Right hindlimb (tissue), 1 donor: ENCODE measurements around the gene EFNB1.
"Not testable (repeated sequence)": the region's sequence is repeated elsewhere in the genome, so short reads cannot be mapped to it uniquely, and the experiment has no call there.

Source experiments
- DNase-seq: peaks from one replicate; pipeline ENCODE4 v3.0.0-alpha.2; 2018

Gene EFNB1

DNA sequence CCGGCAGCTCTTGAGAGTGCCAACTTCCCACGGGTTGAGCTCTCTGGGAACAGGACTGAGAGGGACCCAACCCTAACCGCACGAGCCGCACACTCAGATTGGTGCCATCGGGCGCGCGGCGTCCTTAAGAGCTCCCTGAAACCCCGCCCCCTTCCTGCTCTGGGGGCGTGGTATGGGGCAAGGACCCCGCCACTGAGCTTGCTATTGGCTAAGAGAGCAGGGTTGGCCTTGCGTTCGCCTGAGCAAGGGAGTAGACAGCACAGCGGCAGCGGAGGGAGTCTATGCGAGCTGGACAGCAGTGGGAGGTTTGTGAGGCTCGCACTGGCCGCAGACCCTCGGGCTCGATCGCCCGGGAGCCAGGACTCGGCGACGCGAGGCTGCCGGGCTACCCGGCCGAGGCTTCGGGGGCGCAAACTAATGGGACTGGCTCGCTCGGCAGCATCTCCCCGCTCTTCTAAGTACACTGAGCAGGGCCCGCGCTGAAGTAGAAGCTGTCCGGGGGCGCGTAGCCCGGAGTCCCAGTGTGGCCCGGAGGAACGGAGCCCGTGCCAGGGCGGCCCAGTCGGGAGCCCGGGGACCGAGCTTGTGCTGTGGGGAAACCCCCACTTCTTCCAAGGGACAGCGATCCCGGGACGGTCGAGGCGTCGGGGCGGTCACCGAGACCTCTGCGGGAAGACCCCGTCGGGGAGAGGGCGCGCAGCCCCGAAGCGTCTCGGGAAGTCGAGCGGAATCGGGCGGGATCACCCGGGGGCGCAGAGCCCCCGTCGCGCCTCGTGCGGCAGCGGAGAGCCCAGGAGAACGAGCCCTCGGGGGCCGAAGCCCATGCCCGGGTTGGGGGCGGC is at the start of gene EFNB1:
TSS of gene EFNB1 (plus strand) at position 282 of the 842 bp plus-strand sequence. CDS start 756 bp downstream, outside the sequence.
- DNase-seq, result peak; percentile 95

DNA sequence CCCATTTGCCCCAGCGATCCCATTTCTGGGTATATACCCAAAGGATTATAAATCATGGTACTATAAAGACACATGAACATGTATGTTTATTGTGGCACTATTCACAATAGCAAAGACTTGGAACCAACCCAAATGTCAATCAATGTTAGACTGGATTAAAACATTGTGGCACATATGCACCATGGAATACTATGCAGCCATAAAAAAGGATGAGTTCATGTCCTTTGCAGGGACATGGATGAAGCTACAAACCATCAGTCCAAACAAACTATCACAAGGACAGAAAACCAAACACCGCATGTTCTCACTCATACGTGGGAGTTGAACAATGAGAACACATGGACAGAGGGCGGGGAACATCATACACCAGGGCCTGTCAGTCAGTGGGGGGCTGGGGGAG is 47.5 kb upstream of the EFNB1 start:
- DNase-seq, result not testable (repeated sequence)

DNA sequence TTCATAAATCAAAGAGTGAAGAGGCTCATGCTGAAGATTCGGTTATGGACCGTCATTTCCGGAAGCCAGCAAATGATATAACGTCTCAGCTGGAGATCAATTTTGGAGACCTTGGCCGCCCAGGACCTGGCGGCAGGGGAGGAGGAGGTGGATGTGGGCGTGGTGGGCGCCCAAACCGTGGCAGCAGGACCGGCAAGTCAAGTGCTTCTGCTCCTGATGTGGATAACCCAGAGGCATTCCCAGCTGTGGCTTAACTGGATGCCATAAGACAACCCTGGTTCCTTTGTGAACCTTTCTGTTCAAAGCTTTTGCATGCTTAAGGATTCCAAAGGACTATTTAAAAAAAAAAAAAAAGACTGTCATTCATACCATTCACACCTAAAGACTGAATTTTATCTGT is 44.0 kb upstream of the EFNB1 start:
- DNase-seq, result no peak

DNA sequence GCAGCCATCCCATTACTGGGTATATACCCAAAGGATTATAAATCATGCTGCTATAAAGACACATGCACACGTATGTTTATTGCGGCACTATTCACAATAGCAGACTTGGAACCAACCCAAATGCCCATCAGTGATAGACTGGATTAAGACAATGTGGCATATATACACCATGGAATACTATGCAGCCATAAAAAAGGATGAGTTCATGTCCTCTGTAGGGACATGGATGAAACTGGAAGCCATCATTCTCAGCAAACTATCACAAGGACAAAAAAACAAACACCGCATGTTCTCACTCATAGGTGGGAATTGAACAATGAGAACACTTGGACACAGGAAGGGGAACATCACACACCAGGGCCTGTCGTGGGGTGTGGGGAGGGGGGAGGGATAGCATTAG is 42.2 kb upstream of the EFNB1 start:
- DNase-seq, result not testable (repeated sequence)

DNA sequence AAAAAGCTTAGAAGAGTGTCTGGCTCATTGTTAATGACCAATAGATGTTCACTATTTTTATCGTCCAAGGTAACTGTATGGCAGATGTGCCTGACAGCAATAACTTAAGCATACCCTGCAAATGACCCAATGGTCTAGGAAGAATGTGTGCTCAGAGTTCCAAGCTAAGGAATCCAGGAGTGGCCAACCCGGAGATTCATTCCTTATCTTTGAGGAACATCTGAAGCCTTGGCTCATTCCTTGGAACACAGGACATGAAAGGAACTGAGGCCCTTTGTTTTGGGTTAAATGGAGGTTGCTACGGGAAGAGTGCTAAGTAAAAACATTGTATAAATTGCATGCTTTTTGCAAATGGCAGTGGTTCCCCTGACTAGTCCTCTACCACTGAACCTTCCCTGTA is 38.9 kb upstream of the EFNB1 start:
- no peak for DNase-seq

DNA sequence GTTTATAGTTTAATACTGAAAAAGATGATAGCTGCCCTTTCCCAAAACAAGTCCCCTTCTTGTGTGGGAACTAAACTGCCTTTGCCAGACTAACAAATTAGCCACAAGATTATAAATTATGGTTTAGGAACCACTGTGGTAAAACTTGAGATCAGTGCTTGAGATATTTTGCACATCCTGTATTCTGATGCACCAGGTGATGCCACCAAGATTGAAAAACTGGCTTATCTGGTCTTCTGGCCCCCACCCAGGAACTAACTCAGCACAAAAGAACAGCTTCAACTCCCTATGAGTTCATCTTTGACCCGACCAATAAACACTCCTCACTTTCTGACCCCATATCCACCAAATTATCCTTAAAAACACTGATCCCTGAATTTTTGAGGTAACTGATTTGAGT is 36.7 kb upstream of the EFNB1 start:
- DNase-seq, result no peak

DNA sequence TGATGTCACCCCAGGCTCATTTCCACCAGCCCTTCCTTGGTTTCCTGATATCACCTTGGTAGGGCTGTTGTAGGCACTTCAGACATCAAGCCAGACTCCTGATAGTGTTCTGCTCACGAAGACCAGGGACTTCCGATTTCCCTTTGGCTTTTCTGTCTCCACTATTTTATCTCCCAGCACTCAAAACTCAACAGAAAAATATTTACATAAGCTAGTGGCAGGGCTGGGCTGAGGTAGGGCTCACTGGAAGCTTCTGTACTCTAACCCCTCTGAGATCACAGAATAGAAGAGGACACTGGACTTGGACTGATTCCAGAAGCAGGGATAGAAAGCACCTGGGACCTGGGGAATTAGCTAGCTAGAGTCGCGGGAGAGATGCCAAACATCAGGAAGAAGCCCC is 34.4 kb upstream of the EFNB1 start:
- no peak for DNase-seq

DNA sequence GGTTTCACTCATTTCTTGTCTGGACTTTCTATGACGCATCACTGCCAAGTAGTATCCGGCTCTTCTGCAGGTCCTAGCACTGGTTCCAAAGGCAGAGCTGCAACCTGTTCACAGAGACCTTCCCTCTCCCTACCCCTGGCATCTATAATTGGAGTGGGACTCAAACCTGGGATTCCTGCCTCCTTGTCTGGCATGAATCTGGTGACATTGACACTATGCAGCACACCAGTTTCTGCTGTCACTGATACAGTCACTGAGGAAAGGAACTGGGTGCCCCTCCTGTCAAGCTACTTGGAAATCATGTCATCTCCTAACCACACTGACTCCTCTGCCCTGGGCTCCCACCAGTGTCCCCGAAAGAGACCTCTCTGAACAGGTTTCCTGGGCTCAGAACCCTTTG is 33.1 kb upstream of the EFNB1 start:
- no peak for DNase-seq

DNA sequence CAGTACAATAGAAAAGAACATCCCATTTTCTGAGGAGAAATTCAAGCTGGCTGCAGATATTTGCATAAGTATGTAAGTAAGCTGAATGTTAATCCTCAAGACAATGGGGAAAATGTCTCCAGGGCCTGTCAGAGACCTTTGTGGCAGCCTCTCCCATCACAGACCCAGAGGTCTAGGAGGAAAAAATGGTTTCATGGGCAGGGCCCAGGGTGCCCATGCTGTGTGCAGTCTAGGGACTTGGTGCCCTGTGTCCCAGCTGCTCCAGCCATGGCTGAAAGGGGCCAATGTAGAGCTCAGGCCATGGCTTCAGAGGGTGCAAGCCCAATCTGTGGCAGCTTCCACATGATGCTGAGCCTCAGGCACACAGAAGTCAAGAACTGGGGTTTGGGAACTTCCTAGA is 30.4 kb upstream of the EFNB1 start:
- DNase-seq, result not testable (repeated sequence)

DNA sequence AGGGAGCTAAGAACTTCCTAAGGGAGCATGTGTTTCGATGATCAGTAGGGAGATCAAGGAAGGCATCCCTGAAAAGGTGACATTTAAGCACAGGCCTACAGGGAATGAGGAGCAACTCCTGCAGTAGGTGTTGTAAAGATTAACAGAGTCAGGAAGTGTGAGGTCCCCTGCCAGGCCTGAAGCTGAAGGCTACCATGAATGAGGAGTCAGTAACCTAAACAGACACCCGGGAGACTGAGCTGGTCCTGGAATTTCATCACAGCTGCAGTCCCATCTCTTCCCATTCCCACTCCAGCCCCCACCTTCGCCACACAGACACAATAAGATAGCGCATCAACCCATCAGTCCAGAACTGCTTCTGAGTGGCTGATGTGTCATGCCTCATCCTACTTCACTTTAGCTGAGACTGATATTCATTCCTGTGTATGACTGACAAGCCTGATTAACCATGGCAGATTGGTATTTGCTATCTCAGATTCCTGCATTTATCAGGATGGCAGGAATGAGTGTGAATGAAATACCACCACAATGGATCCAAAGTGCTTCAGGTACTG is 27.0 kb upstream of the EFNB1 start:
- no peak for DNase-seq

DNA sequence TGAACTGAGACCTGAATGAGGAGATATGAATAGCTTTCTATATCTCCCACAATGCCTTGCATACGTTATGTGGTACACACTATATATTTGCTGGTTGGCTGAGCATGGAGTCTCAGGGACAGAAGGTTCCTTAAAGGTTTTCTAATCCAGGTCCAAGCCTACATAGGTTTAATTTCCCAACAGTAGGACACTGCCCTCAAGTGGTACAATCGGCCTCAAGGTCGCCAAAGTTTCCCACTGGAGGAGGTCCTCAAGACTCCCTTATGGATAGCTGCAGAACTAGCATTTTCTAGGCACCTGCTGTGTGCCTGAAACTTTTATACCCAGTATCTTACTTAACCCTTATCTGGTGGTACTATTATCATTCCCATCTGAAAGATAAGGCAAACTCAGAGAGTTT is 21.0 kb upstream of the EFNB1 start:
- DNase-seq, result no peak

DNA sequence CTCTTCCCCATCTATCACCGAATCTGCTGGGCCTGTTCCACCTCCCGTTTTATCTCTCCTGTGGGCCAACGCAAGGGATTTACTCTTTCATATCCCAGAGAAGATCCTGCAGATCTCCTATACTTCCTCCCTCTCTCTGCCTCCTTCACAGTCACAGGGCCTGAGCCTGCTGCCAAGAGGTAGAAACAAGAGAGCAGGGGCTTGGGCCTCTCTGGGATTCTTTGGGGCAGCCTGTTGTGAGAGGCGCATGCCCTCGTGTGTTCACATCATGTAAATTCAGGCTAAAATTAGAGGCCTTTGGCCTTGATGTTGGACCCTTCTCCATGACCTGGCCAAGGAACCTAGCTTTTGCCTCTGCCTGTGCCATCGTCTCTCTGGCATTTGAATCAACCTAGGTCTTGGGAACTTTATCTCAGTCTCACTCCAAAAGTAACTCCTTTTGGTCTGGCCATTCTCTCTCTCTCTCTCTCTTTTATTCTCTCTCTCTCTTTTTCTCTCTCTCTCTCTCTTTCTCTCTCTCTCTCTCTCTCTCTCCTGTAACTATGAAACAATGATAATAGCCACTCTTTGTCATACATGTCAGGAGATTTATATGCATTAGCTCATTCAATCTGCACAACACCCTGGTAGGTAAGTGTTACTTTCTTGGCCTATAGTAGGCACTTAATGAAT is 20.0 kb upstream of the EFNB1 start:
- DNase-seq, result peak; percentile 53

DNA sequence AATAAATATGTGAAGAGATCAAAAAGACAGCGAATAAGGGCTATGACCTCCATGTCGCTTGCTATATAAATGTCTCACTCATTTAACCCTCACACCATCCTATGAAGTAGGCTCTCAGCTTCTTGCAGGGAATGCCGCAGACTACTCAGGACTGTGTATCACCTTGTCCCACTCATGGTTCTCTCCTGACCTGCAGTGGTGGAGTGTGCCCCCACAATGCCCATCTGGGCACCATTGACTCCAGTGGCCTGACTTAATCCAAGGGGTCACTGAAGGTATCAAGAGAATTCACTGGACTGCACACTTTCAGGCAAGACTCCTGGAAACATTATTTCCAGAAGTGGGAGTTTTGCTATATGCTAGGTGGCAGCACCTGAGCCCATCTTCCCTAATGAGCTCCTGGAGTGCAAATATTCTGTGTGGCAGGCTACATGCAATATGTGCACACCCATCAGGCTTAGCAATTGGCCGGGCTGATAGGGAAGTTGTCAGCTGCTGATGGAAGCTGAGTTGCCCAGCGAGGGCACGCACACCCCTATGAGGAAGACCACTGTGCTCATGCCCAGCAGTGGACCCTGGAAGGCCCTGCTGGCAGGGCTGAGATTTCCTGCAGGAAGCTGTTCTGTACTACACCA is 8.2 kb upstream of the EFNB1 start:
- DNase-seq, result no peak

DNA sequence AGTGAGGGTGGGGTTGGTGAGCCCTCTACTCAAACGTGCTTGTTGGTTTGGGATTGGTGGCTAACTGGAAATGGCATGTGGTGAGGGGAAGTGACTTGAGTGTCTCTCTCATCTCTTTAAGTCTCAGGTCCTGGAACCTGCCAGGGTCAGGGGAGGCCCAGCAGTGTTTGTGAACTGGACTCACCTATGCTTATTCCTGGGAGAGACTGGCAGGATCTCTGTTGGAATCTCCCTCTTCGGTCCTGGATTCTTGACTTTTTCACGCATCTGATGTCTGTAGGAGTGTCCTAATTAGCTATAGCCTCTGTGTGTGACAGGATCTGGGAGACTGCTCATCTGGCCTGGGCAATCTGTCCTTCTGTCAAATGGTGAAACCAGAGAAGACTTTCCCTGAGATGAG is 7.2 kb upstream of the EFNB1 start:
- no peak for DNase-seq

DNA sequence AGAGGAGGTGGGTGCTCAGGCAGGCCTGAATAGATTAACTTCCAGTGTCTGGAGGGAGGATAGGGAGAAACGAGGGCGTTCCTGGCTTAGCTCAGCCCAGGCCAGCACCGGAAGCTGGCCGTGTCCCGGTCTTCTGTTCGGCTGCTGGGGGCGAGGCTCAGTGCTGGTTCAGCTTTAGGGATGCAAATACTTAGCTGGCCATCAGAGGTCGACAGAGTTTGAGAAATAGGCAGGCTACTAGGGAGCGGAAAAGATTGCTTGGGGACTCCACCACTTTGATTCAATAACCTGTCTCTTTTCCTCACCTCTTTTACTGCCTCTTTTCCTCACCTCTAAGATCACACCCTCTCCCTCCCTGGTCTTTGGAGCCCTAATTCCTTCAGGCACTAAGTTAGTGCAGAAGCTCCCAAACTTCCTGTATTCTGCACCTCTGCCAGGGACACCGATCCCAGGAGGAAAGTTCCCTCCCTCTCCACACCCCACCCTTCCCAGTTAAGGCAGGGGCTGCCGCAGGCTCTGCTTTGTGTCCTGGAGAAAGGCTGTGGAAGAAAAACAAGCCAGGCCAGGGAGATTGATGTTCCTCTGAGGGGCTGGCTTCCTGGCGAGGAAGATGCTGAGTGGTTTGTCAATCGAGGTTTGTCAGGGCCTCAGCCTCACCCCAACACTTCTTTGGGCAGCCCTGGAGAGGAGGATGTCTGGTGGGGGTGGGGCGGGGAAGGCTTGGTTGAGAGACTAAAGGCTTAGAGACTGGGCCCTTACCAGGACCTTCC is 6.0 kb upstream of the EFNB1 start:
- DNase-seq, result peak; percentile 72

DNA sequence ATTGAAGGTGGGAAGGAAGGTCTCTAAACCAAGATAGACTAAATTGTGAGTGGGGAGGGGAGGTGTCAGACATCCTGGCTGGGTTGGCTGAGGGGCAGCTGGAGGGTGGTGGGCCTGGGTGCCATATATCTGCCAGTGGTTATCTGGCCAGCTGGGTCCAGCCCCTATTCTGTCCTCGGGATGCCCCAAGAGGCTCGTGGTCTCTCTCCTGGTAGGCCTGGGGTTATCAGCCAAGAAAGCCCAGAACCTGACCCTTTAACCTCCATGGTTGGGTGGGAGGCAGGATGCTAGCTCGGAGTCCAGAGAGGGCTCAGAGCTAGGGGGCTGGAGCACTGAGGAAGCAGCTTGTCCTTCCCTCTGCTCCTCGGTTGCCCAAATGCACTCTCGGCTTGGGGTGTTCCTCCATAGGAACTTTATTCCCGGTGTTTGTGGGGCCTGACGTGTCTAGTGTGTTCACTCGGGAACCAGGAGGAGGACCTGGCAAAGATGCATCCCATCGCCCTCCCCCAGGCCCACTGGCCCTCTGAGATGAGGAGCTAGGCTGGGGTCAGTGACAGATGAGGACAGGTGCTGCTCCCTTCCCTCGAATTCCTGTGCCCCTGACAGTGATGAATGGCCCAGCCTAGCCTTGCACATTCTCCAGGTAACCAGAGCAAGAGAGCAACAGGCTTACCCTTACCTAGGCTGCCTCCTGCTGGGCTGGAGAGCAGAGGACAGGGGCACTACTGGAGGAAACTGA is 5.2 kb upstream of the EFNB1 start:
- DNase-seq, result no peak

DNA sequence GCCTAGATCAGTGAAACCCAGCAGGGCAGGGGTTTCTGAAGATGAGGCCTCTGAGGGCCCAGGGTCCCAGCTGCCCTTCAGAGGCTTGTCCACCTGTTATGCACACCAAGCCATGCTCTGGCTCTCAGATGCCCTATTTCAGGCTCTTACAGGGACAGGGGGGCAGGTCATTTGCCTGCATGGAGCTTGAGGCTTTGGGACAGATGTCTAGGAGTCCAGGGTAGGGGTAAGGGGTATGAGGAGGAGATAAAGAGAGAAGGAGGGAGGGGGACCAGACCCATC is 4.7 kb upstream of the EFNB1 start:
- DNase-seq, result no peak

DNA sequence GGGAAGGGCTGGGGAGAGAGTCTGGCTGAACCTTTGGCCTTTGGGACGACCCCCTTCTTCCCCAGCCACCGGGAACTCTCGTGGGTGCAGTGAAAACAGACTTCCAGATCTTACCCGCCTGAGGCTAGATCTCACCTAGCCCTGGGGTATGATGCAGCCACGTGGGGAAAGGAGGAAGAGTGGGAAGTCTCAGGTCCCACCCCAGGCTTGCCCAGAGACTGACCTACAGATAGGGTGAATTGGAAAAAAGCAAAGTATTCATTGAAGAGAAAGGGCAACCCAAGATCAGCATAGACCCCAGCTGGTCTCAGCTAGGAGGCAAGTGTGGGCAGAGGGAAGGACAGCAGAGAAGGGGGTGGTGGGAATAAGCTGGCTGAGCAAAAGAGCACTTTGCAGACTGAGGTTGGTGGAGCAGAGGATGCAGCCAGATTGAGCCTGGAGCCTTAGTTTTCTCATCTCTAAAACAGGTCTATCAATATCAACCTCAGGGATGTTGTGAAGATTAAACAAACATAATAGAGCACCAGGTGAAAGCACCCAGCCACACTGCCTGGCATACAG is 4.2 kb upstream of the EFNB1 start:
- no peak for DNase-seq

DNA sequence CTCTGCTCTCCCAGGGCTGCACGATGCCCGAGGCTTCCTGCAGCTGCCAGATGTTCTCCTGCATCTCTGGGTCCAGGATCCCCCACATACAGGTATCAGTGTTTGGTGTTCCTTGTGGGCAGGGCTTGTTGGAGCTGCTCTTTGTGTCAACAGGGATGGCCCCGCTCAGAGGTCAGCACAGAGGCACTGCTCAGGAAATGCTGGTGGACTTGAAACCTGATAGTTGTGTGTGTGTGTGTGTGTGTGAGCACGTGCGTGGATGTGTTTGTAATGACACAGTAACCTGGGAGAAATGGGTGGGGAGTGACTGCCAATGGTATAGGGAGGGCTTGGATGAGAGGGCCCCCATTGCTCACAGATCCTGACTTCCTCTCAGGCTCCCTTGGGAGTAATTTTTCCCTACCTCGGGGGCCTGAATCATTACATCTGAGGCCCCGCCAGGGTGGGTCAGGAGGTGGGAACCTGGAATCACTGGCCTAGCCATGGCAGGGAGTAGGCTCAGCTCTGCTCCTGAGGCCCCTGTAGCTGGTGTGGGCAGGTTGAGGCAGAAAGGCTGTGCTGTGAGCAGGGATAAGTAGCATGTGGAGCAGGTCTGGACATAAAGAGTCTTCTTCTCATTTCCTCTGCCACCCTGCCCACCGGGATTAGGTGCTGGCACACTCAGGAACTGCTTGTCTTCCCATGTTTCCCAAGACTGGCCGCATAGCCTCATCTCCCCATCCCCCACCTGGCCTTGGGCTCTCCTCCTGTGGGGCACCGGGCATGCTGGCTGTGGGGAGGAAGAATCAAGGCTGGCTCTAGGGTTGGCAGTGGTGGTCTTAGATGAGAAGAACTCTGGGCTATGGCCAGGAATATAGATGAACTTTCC is 2.5 kb upstream of the EFNB1 start:
- no peak for DNase-seq

DNA sequence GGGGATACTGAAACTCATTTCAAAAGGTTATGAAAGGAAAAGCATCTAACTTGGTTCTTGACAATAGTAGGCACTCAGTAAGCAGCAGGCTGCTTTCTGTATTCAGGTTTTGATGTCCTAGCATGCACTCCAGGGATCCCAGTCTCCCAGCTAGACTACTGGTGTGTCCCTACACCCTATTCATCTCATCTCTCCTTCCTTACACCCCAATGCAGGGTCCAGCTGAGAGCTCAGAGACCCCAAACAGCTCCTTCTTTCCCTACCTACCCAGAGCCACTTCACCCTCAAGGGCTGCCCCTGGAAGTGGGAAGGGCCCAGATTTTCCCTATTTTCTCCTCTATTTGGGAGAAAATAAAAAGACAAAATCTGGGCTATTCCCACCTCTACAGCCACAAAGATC is 1.6 kb upstream of the EFNB1 start:
- DNase-seq, result no peak
